SK-N-SH (cell line): ENCODE measurements around the gene DMD. TPM values are rescaled to one million over a fixed set of nuclear protein-coding genes. Genes with fewer than 3 reads are reported as not detected.

ENCODE experiments used
- CTCF ChIA-PET: fragments of 300-600, 350-600 bp; formaldehyde crosslinking; extraction: SDS; loops from one replicate; lab custom pipeline; 2021; lab: Yijun Ruan, JAX
- POLR2A ChIA-PET: fragments of 350-600 bp; sonication (Branson Sonifier 250); formaldehyde crosslinking; extraction: SDS; loops from one replicate; lab custom pipeline; 2020; ENCODE audit warnings: antibody characterized with exemption, inconsistent platforms; lab: Yijun Ruan, JAX
- DNase-seq: peaks from one replicate; pipeline ENCODE4 v3.0.0; 2012
- H2AFZ ChIP-seq: fragments of 200-600 bp; sonication (generic); 2 replicates; pipeline ENCODE4 v1.8.1; 2016; ENCODE audit warnings: antibody characterized with exemption, mild to moderate bottlenecking, low read depth
- H3F3A ChIP-seq: fragments of 200-600 bp; sonication (generic); replicated peaks from 2 replicates; pipeline ENCODE3; 2016; ENCODE audit warnings: antibody characterized with exemption, mild to moderate bottlenecking; ENCODE audit not compliant: insufficient read depth
- H3K27ac ChIP-seq, 2 experiments: fragments of 200-500 bp in 1 of 2; fragments of 200-600 bp in 1 of 2; sonication (Bioruptor generic) in 1 of 2; sonication (generic), shearing (Covaris generic) in 1 of 2; 2 replicates each; pipeline versions ENCODE4 v1.5.1 to v1.6.1; 2014 to 2016; ENCODE audit warnings: low read depth in 2 of 2, inconsistent platforms in 1 of 2, low read length in 1 of 2, mild to moderate bottlenecking in 1 of 2, mixed read lengths in 1 of 2
- H3K27me3 ChIP-seq: fragments of 200-600 bp; sonication (generic), shearing (Covaris generic); 2 replicates; pipeline ENCODE4 v1.6.1; 2016; ENCODE audit warnings: mixed run types; ENCODE audit not compliant: insufficient read depth
- H3K36me3 ChIP-seq, 2 experiments: fragments of 200-500 bp in 1 of 2; fragments of 200-600 bp in 1 of 2; sonication (Bioruptor generic) in 1 of 2; sonication (generic) in 1 of 2; replicated peaks in 1 of 2; 2 replicates each; pipeline versions ENCODE3 to v1.5.1; 2014 to 2016; ENCODE audit warnings: low read length in 1 of 2, mild to moderate bottlenecking in 1 of 2; ENCODE audit not compliant: insufficient read depth in 2 of 2, control insufficient read depth in 1 of 2
- H3K4me1 ChIP-seq, 2 experiments: fragments of 200-500 bp in 1 of 2; fragments of 200-600 bp in 1 of 2; sonication (Bioruptor generic) in 1 of 2; sonication (generic), shearing (Covaris generic) in 1 of 2; 2 replicates each; pipeline versions ENCODE4 v1.5.1 to v1.6.1; 2014 to 2016; ENCODE audit warnings: low read depth in 1 of 2, low read length in 1 of 2, mixed run types in 1 of 2; ENCODE audit not compliant: insufficient read depth in 2 of 2, control insufficient read depth in 1 of 2
- H3K4me2 ChIP-seq: fragments of 200-600 bp; sonication (generic), shearing (Covaris generic); 2 replicates; pipeline ENCODE4 v1.6.1; 2017; ENCODE audit warnings: mixed run types
- H3K4me3 ChIP-seq, 2 experiments: fragments of 200-500 bp in 1 of 2; fragments of 200-600 bp in 1 of 2; sonication (Bioruptor generic) in 1 of 2; sonication (generic), shearing (Covaris generic) in 1 of 2; 2 replicates each; pipeline versions ENCODE4 v1.5.1 to v1.8.1; 2014 to 2016; ENCODE audit warnings: low read depth in 2 of 2, inconsistent platforms in 1 of 2, low read length in 1 of 2, mild to moderate bottlenecking in 1 of 2, mixed read lengths in 1 of 2, moderate library complexity in 1 of 2
- H3K79me2 ChIP-seq: fragments of 200-600 bp; sonication (generic); 2 replicates; pipeline ENCODE4 v1.8.1; 2017; ENCODE audit warnings: mild to moderate bottlenecking; ENCODE audit not compliant: insufficient read depth
- H3K9ac ChIP-seq: fragments of 200-600 bp; sonication (generic); 2 replicates; pipeline ENCODE4 v1.6.1; 2017; ENCODE audit warnings: mixed run types
- H3K9me2 ChIP-seq: fragments of 200-600 bp; sonication (generic); 2 replicates; pipeline ENCODE4 v1.6.1; 2017; ENCODE audit warnings: mixed run types
- H3K9me3 ChIP-seq: fragments of 200-600 bp; sonication (generic); 2 replicates; pipeline ENCODE4 v1.6.1; 2017; ENCODE audit warnings: mixed run types, mild to moderate bottlenecking, moderate library complexity
- H4K20me1 ChIP-seq: fragments of 200-600 bp; sonication (generic); 2 replicates; pipeline ENCODE4 v1.6.1; 2017; ENCODE audit warnings: mild to moderate bottlenecking, mixed run types; ENCODE audit not compliant: insufficient read depth
- CHD2 ChIP-seq: fragments of 150-350 bp; IDR thresholded peaks from 2 replicates; pipeline ENCODE4 v1.6.1; 2018; ENCODE audit warnings: low read length; ENCODE audit not compliant: partially characterized antibody
- CTCF ChIP-seq: fragments of 200-600 bp; sonication (generic); IDR thresholded peaks from 2 replicates; pipeline ENCODE4 v1.6.1; 2017; ENCODE audit warnings: antibody characterized with exemption, mild to moderate bottlenecking, moderate library complexity
- ELF1 ChIP-seq: IDR thresholded peaks from 2 replicates; pipeline ENCODE4 v1.4.0; 2012
- EP300 ChIP-seq, 2 experiments: IDR thresholded peaks; 2 replicates each; pipeline versions ENCODE4 v1.4.0 to v1.6.1; 2012; ENCODE audit warnings: borderline replicate concordance in 1 of 2, low read depth in 1 of 2, low read length in 1 of 2
- EZH2phosphoT487 ChIP-seq: fragments of 200-600 bp; sonication (generic); IDR thresholded peaks from 2 replicates; pipeline ENCODE4 v1.6.1; 2017; ENCODE audit warnings: low read depth, mixed run types, mild to moderate bottlenecking, antibody characterized with exemption, moderate library complexity, borderline replicate concordance
- FOXM1 ChIP-seq: IDR thresholded peaks from 2 replicates; pipeline ENCODE4 v1.4.0; 2012; ENCODE audit warnings: low read depth, mild to moderate bottlenecking
- GATA2 ChIP-seq: sonication (generic); formaldehyde crosslinking; IDR thresholded peaks from 2 replicates; pipeline ENCODE4 v1.5.0; 2020; ENCODE audit warnings: mild to moderate bottlenecking, missing genetic modification reagents
- JUND ChIP-seq: IDR thresholded peaks from 2 replicates; pipeline ENCODE4 v1.4.0; 2012
- MAX ChIP-seq: IDR thresholded peaks from 2 replicates; pipeline ENCODE4 v1.4.0; 2012; ENCODE audit warnings: low read depth
- MEF2A ChIP-seq: IDR thresholded peaks from 2 replicates; pipeline ENCODE4 v1.4.0; 2012; ENCODE audit warnings: low read depth, borderline replicate concordance
- MXI1 ChIP-seq: IDR thresholded peaks from 2 replicates; pipeline ENCODE4 v1.6.1; 2012; ENCODE audit warnings: mild to moderate bottlenecking, low read depth, low read length, improper control_type of control experiment
- NRF1 ChIP-seq: IDR thresholded peaks from 2 replicates; pipeline ENCODE4 v1.6.1; 2012; ENCODE audit warnings: low read depth, mild to moderate bottlenecking, low read length
- POLR2AphosphoS5 ChIP-seq: IDR thresholded peaks from 2 replicates; pipeline ENCODE4 v1.6.1; 2012; ENCODE audit warnings: low read depth, low read length
- RCOR1 ChIP-seq: fragments of 150-350 bp; IDR thresholded peaks from 2 replicates; pipeline ENCODE4 v1.6.1; 2017; ENCODE audit warnings: antibody characterized with exemption, low read length
- REST ChIP-seq: IDR thresholded peaks from 2 replicates; pipeline ENCODE4 v1.6.1; 2012; ENCODE audit warnings: mild to moderate bottlenecking, low read depth, low read length, moderate library complexity
- RFX5 ChIP-seq: IDR thresholded peaks from 2 replicates; pipeline ENCODE4 v1.6.1; 2012; ENCODE audit warnings: mild to moderate bottlenecking, improper control_type of control experiment, low read length
- RXRA ChIP-seq: IDR thresholded peaks from 2 replicates; pipeline ENCODE4 v1.4.0; 2012; ENCODE audit warnings: low read depth, mild to moderate bottlenecking, borderline replicate concordance
- SMC3 ChIP-seq: IDR thresholded peaks from 2 replicates; pipeline ENCODE4 v1.6.1; 2012; ENCODE audit warnings: low read depth, low read length, improper control_type of control experiment
- TEAD4 ChIP-seq: IDR thresholded peaks from 2 replicates; pipeline ENCODE4 v1.4.0; 2012; ENCODE audit warnings: mild to moderate bottlenecking, borderline replicate concordance; ENCODE audit not compliant: insufficient read depth
- YY1 ChIP-seq: IDR thresholded peaks from 2 replicates; pipeline ENCODE4 v1.4.0; 2012; ENCODE audit warnings: low read depth, mild to moderate bottlenecking
- WGBS: methylation state at CpG from one replicate; pipeline ENCODE4 v1.1.6; 2017; ENCODE audit warnings: low lambda C conversion rate; 5-methylcytosine and 5-hydroxymethylcytosine counted together
- polyA plus RNA-seq, 3 experiments: library from polyadenylated mRNA; depleted of rRNA; stranded (reverse); fragments of >200 nt; gene quantifications; 2 replicates each; pipeline ENCODE4 v1.2.3, GENCODE V29; 2012
- TF ChIP-seq, protein P1 (sequence below): IDR thresholded peaks from 2 replicates; pipeline ENCODE4 v1.4.0; 2012; ENCODE audit warnings: low read depth, borderline replicate concordance
- TF ChIP-seq, protein P2 (sequence below): fragments of 150-350 bp; IDR thresholded peaks from 2 replicates; pipeline ENCODE4 v1.6.1; 2016; ENCODE audit warnings: mild to moderate bottlenecking, low read depth, low read length

The DMD gene
- polyA plus RNA-seq, 1 of the 3 experiments (the other 2 are of a cell fraction): 3.9 TPM

GRCh38 chrX:32873786-32874185 is 337.6 kb downstream of the DMD start:
- no peak overlapping the region for H2AFZ ChIP-seq
- no peaks in the 10 kb centered on the region for H3K9me3 ChIP-seq
- no peaks in the 10 kb centered on the region for H3K9me2 ChIP-seq
- 13% methylated on average over 2 of the region's 2 CpGs for WGBS
- no peak for DNase-seq
- H3K4me1 ChIP-seq: no peaks in the 10 kb centered on the region
- TF ChIP-seq RCOR1: no peak
- no peak for TF ChIP-seq RXRA
- TF ChIP-seq TEAD4: no peak
- TF ChIP-seq ELF1: no peak
- TF ChIP-seq MXI1: no peak
- TF ChIP-seq GATA2 (CRISPR knock-in tag): no peak
- TF ChIP-seq EP300 (IDR thresholded peaks at IDR 0.05; ENCODE audit: borderline replicate concordance in 1 of 2, low read depth in 1 of 2, low read length in 1 of 2): no peak
- TF ChIP-seq YY1: no peak
- no peak for TF ChIP-seq NRF1
- TF ChIP-seq REST: no peak
- TF ChIP-seq CTCF: no peak
- H3F3A ChIP-seq: no peaks in the 10 kb centered on the region
- POLR2A ChIA-PET: no interaction called here
- H3K4me3 ChIP-seq: no peak overlapping the region
- no peaks in the 10 kb centered on the region for H4K20me1 ChIP-seq
- no peak overlapping the region for H3K4me2 ChIP-seq
- no peak overlapping the region for H3K9ac ChIP-seq
- no peak overlapping the region for H3K27ac ChIP-seq
- no peaks in the 10 kb centered on the region for H3K79me2 ChIP-seq
- no peaks in the 10 kb centered on the region for H3K27me3 ChIP-seq
- CTCF ChIA-PET: no interaction called here
- no peaks in the 10 kb centered on the region for H3K36me3 ChIP-seq

- Histone ChIP-seq H3K9ac (no peak overlapping the region), H2AFZ (no peak overlapping the region), H3K36me3 (no peaks in the 10 kb centered on the region), H3K4me1 (no peaks in the 10 kb centered on the region), H3K79me2 (no peaks in the 10 kb centered on the region), H3K9me3 (no peaks in the 10 kb centered on the region), H3K9me2 (no peaks in the 10 kb centered on the region), H3F3A (no peaks in the 10 kb centered on the region), H3K27ac (no peak overlapping the region), H4K20me1 (no peaks in the 10 kb centered on the region), H3K4me3 (no peak overlapping the region), H3K27me3 (no peaks in the 10 kb centered on the region), H3K4me2 (no peak overlapping the region)
- ChIA-PET CTCF (no interaction called here), POLR2A (no interaction called here)
- WGBS: 8% methylated on average over 3 of the region's 3 CpGs
- TF ChIP-seq MEF2A (no peak), SMC3 (no peak), YY1 (no peak), RXRA (no peak), GATA2 (CRISPR knock-in tag) (no peak), EZH2phosphoT487 (no peak), RFX5 (no peak), ELF1 (no peak), RCOR1 (no peak), MAX (no peak), JUND (no peak), CHD2 (no peak), POLR2AphosphoS5 (no peak), FOXM1 (no peak)
- TF ChIP-seq, protein P1, sequence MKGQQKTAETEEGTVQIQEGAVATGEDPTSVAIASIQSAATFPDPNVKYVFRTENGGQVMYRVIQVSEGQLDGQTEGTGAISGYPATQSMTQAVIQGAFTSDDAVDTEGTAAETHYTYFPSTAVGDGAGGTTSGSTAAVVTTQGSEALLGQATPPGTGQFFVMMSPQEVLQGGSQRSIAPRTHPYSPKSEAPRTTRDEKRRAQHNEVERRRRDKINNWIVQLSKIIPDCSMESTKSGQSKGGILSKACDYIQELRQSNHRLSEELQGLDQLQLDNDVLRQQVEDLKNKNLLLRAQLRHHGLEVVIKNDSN: no peak
- TF ChIP-seq, protein P2, sequence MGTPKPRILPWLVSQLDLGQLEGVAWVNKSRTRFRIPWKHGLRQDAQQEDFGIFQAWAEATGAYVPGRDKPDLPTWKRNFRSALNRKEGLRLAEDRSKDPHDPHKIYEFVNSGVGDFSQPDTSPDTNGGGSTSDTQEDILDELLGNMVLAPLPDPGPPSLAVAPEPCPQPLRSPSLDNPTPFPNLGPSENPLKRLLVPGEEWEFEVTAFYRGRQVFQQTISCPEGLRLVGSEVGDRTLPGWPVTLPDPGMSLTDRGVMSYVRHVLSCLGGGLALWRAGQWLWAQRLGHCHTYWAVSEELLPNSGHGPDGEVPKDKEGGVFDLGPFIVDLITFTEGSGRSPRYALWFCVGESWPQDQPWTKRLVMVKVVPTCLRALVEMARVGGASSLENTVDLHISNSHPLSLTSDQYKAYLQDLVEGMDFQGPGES: no peak
- no peak for DNase-seq
These were observed 339.7 kb downstream of the DMD start for GRCh38 chrX:32871636-32872035.
